HUES6 (cell line): Measurements from ENCODE around the gene CRIP1.
A peak's percentile ranks its signal among the peaks of the same experiment; 100 is the strongest.

Experiments
- H3K27ac ChIP-seq: 2 replicates; pipeline ENCODE4 v1.7.0; 2013; ENCODE audit warnings: low read depth, mild to moderate bottlenecking, low read length, inconsistent platforms
- H3K27me3 ChIP-seq: 2 replicates; pipeline ENCODE4 v1.6.1; 2013; ENCODE audit warnings: low read length; ENCODE audit not compliant: control insufficient read depth, insufficient read depth
- H3K36me3 ChIP-seq: 2 replicates; pipeline ENCODE4 v1.6.1; 2013; ENCODE audit warnings: low read length; ENCODE audit not compliant: control insufficient read depth, insufficient read depth
- H3K4me1 ChIP-seq: 2 replicates; pipeline ENCODE4 v1.6.1; 2013; ENCODE audit warnings: low read length; ENCODE audit not compliant: control insufficient read depth, insufficient read depth
- H3K4me3 ChIP-seq: 2 replicates; pipeline ENCODE4 v1.5.1; 2013; ENCODE audit warnings: low read depth, low read length
- H3K9ac ChIP-seq: one replicate; pipeline ENCODE4 v1.6.1; 2013; ENCODE audit warnings: mild to moderate bottlenecking, low read length
- H3K9me3 ChIP-seq: 2 replicates; pipeline ENCODE4 v1.6.1; 2013; ENCODE audit warnings: low read depth, low read length; ENCODE audit not compliant: control insufficient read depth, insufficient read depth

CRIP1 gene

GRCh38 chr14:105490572-105491365 is 4.1 kb downstream of the CRIP1 start, which contains the start of gene TEDC1:
Gene TEDC1 (plus strand): TSS chr14:105491246. CDS start chr14:105491376, 130 bp downstream.
- Histone ChIP-seq H3K4me3 (peak within 1 kb of the TSS; percentile 83), H3K4me1 (peaks cover 13% of the 10 kb centered on the region; the same call in 1 of the 2 replicates), H3K27ac (peak within 1 kb of the TSS; percentile 49; the same call in 1 of the 2 replicates), H3K9ac (peak within 1 kb of the TSS; percentile 75), H3K36me3 (peaks cover 3% of the 10 kb centered on the region; the same call in 1 of the 2 replicates), H3K27me3 (peaks cover 36% of the 10 kb centered on the region), H3K9me3 (no peaks in the 10 kb centered on the region)

GRCh38 chr14:105491366-105491973 is 4.8 kb downstream of the CRIP1 start:
- peaks cover 9% of the 10 kb centered on the region; the same call in 1 of the 2 replicates for H3K4me1 ChIP-seq
- H3K9ac ChIP-seq = peak overlapping the region; percentile 75
- peak overlapping the region; percentile 49; the same call in 1 of the 2 replicates for H3K27ac ChIP-seq
- H3K27me3 ChIP-seq = peaks cover 29% of the 10 kb centered on the region
- H3K36me3 ChIP-seq = peaks cover 3% of the 10 kb centered on the region; the same call in 1 of the 2 replicates
- no peaks in the 10 kb centered on the region for H3K9me3 ChIP-seq
- H3K4me3 ChIP-seq = peak overlapping the region; percentile 83

- Histone ChIP-seq H3K9ac (no peak overlapping the region), H3K4me3 (peak overlapping the region; percentile 31; the same call in 1 of the 2 replicates), H3K4me1 (peaks cover 9% of the 10 kb centered on the region; the same call in 1 of the 2 replicates), H3K9me3 (no peaks in the 10 kb centered on the region), H3K27me3 (peaks cover 21% of the 10 kb centered on the region), H3K27ac (no peak overlapping the region), H3K36me3 (peaks cover 3% of the 10 kb centered on the region; the same call in 1 of the 2 replicates)
These were observed 5.6 kb downstream of the CRIP1 start for GRCh38 chr14:105492031-105492970.

GRCh38 chr14:105492971-105493871 is 6.5 kb downstream of the CRIP1 start:
- H3K27me3 ChIP-seq = peaks cover 12% of the 10 kb centered on the region
- peaks cover 6% of the 10 kb centered on the region; the same call in 1 of the 2 replicates for H3K36me3 ChIP-seq
- H3K9ac ChIP-seq = no peak overlapping the region
- no peak overlapping the region for H3K4me3 ChIP-seq
- H3K9me3 ChIP-seq = no peaks in the 10 kb centered on the region
- peaks cover 9% of the 10 kb centered on the region; the same call in 1 of the 2 replicates for H3K4me1 ChIP-seq
- H3K27ac ChIP-seq = no peak overlapping the region

GRCh38 chr14:105493921-105494605 is 7.4 kb downstream of the CRIP1 start:
- Histone ChIP-seq H3K9me3 (no peaks in the 10 kb centered on the region), H3K9ac (no peak overlapping the region), H3K27ac (no peak overlapping the region)

GRCh38 chr14:105494606-105494929 is 7.9 kb downstream of the CRIP1 start:
- H3K9me3 ChIP-seq = no peaks in the 10 kb centered on the region
- no peak overlapping the region for H3K4me3 ChIP-seq
- H3K9ac ChIP-seq = no peak overlapping the region
- H3K4me1 ChIP-seq = peaks cover 7% of the 10 kb centered on the region; the same call in 1 of the 2 replicates
- no peak overlapping the region for H3K27ac ChIP-seq
- no peaks in the 10 kb centered on the region for H3K27me3 ChIP-seq
- H3K36me3 ChIP-seq = peaks cover 6% of the 10 kb centered on the region; the same call in 1 of the 2 replicates

More at GRCh38 chr14:105493921-105494605, 7.4 kb downstream of the CRIP1 start:
- Histone ChIP-seq H3K36me3 (peaks cover 6% of the 10 kb centered on the region; the same call in 1 of the 2 replicates), H3K4me1 (peaks cover 10% of the 10 kb centered on the region; the same call in 1 of the 2 replicates), H3K4me3 (no peak overlapping the region), H3K27me3 (peaks cover 3% of the 10 kb centered on the region; the same call in 1 of the 2 replicates)

- H3K27ac ChIP-seq = no peak overlapping the region; the same call in 1 of the 2 replicates
- H3K4me1 ChIP-seq = peaks cover 7% of the 10 kb centered on the region; the same call in 1 of the 2 replicates
- peaks cover 6% of the 10 kb centered on the region; the same call in 1 of the 2 replicates for H3K36me3 ChIP-seq
- no peak overlapping the region for H3K9ac ChIP-seq
- no peak overlapping the region for H3K4me3 ChIP-seq
- H3K27me3 ChIP-seq = no peaks in the 10 kb centered on the region
- no peaks in the 10 kb centered on the region for H3K9me3 ChIP-seq
These were observed 8.7 kb downstream of the CRIP1 start for GRCh38 chr14:105495101-105495989.

- H3K9ac ChIP-seq = no peak overlapping the region
- H3K9me3 ChIP-seq = no peaks in the 10 kb centered on the region
- H3K27me3 ChIP-seq = no peaks in the 10 kb centered on the region
- H3K4me3 ChIP-seq = no peak overlapping the region
- peaks cover 10% of the 10 kb centered on the region; the same call in 1 of the 2 replicates for H3K4me1 ChIP-seq
- H3K36me3 ChIP-seq = peaks cover 6% of the 10 kb centered on the region; the same call in 1 of the 2 replicates
- no peak overlapping the region for H3K27ac ChIP-seq
These were observed 9.5 kb downstream of the CRIP1 start for GRCh38 chr14:105495990-105496830.
